Right atrium auricular region (tissue), 2 donors: Measurements from ENCODE around the gene ACTL8. TPM values are rescaled to one million over a fixed set of nuclear protein-coding genes. Genes with fewer than 3 reads are reported as not detected.

Source experiments
- DNase-seq: peaks from one replicate; pipeline ENCODE4 v3.0.0-alpha.2; 2019; ENCODE audit warnings: low spot score
- H3K27ac ChIP-seq, 2 donors: fragments of 200-600 bp; sonication (generic); 1 replicate in 1 of 2; 2 replicates in 1 of 2; pipeline ENCODE4 v1.5.1; 2016 to 2019
- H3K27me3 ChIP-seq, 2 donors: fragments of 200-600 bp; sonication (generic); one replicate each; pipeline versions ENCODE4 v1.5.1 to v1.6.0; 2017 to 2019
- H3K36me3 ChIP-seq: fragments of 200-600 bp; sonication (generic); one replicate; pipeline ENCODE4 v1.5.1; 2016
- H3K4me1 ChIP-seq, 2 donors: fragments of 200-600 bp; sonication (generic); one replicate each; pipeline versions ENCODE4 v1.5.1 to v1.6.0; 2017 to 2019
- H3K4me3 ChIP-seq, 2 donors: fragments of 200-600 bp; sonication (generic); 1 replicate in 1 of 2; 2 replicates in 1 of 2; pipeline ENCODE4 v1.5.1; 2017 to 2019; ENCODE audit warnings: mild to moderate bottlenecking in 1 of 2, moderate library complexity in 1 of 2
- H3K9me3 ChIP-seq, 2 donors: fragments of 200-600 bp; sonication (generic); one replicate each; pipeline ENCODE4 v1.5.1; 2019
- total RNA-seq, 2 donors: library from RNA; depleted of rRNA; stranded (reverse); fragments of >200 nt; gene quantifications; one replicate each; pipeline ENCODE4 v1.1.0, GENCODE V29; 2016
- TF ChIP-seq, protein P1 (sequence below), 2 donors: fragments of 200-600 bp; sonication (generic); IDR thresholded peaks; one replicate each; pipeline ENCODE4 v1.5.1; 2019; ENCODE audit warnings: antibody characterized with exemption in 2 of 2

The ACTL8 gene
- total RNA-seq, 2 donors from 2014 or later = not detected

DNA sequence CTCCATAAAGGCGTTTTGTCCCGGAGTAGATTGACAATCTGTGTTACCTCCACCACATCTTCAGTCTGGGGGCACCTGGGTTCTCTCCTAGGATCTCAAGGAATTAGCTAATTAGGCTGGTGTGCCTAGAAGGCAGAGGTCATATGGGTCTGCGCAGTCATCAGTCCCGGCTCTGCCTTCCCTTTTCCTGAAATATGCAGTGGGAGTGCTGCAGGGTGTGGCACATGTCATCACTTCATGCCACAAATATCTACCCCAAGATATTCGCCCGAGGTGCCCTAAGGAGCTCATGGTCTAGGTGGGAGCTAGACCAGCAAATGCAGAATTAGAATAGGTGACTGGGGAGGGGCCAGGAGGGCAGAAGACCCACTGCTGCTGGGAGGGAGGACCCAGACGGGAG lies 42.9 kb downstream of the ACTL8 start:
- H3K27ac ChIP-seq = no peak overlapping the region
- no peaks in the 10 kb centered on the region for H3K27me3 ChIP-seq
- DNase-seq = no peak
- no peaks in the 10 kb centered on the region for H3K36me3 ChIP-seq
- H3K9me3 ChIP-seq = no peaks in the 10 kb centered on the region
- H3K4me1 ChIP-seq = no peaks in the 10 kb centered on the region
- no peak overlapping the region for H3K4me3 ChIP-seq
- TF ChIP-seq, protein P1, sequence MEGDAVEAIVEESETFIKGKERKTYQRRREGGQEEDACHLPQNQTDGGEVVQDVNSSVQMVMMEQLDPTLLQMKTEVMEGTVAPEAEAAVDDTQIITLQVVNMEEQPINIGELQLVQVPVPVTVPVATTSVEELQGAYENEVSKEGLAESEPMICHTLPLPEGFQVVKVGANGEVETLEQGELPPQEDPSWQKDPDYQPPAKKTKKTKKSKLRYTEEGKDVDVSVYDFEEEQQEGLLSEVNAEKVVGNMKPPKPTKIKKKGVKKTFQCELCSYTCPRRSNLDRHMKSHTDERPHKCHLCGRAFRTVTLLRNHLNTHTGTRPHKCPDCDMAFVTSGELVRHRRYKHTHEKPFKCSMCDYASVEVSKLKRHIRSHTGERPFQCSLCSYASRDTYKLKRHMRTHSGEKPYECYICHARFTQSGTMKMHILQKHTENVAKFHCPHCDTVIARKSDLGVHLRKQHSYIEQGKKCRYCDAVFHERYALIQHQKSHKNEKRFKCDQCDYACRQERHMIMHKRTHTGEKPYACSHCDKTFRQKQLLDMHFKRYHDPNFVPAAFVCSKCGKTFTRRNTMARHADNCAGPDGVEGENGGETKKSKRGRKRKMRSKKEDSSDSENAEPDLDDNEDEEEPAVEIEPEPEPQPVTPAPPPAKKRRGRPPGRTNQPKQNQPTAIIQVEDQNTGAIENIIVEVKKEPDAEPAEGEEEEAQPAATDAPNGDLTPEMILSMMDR (IDR thresholded peaks at IDR 0.05) = no peak

DNA sequence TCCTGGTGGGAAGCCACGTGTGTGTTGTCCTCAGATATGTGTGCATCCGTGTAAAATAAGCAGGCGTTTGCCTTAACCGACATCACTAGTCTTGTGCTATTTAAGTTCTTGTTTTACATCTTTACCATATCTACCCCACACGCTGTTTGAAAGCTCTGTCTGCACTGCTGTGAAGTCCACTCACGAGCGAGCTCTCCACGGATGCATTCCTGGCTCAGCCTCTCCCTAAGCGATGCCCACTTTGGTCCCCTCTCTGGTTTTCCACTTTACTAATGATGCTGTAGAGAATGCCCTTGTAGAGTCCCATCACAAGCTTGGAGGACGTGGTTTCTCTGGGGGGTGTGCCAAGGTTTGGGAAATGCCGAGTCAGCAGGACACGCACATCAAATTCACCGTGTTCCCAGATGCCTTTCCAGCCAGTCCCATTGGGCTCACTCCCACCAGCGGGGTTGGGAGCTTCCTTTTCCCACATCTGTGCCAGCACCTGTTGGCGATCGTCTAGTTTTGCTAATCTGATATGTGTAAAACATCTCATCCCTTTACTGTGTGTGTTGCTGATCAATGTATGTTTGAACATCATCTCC lies 43.8 kb downstream of the ACTL8 start:
- Histone ChIP-seq H3K36me3 (no peaks in the 10 kb centered on the region), H3K4me3 (no peak overlapping the region), H3K27ac (no peak overlapping the region), H3K9me3 (no peaks in the 10 kb centered on the region), H3K27me3 (no peaks in the 10 kb centered on the region), H3K4me1 (no peaks in the 10 kb centered on the region)
- no peak for DNase-seq
- TF ChIP-seq, protein P1 (IDR thresholded peaks at IDR 0.05) = no peak

DNA sequence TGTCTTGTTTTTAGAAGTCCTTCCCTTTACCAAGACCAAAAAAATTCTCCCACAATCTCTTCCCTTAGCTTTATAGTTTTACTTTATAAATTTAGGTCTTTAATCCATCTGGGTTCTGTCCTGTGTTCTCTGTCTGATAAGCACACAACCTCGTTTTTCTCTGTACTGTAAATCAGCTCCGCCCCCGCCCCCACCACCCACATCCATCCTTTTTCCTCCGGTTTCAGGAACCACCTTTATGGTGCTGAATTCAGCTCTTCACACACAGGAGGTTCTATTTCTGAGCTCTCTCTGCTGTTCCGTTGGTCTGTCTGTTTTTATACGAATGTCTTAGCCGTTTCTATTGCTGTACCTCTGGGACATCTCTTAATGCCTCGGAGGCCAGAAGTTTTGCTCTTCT lies 44.5 kb downstream of the ACTL8 start:
- TF ChIP-seq, protein P1 (IDR thresholded peaks at IDR 0.05) = no peak
- no peak overlapping the region for H3K4me3 ChIP-seq

DNA sequence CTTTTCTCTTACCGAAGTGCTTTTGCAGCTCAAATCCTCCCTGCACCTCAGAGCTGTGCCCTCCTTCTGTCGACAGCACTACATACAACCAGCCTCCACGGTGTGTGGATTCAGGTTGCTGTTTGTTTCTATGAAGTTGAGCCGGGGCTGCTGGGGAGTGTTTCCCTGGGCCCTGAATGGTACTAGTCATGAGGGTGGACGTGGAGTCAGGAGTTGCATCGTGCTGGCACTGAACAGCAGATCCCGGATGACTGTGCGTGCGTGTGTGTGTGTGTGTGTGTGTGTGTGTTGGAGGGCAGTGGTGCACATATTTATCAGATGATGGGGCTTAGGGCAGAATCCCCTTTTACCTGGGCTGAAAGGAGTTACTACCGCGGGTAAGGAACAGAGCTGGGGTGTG lies 47.0 kb downstream of the ACTL8 start:
- Histone ChIP-seq H3K36me3 (no peaks in the 10 kb centered on the region), H3K4me3 (no peak overlapping the region), H3K9me3 (no peaks in the 10 kb centered on the region), H3K4me1 (no peaks in the 10 kb centered on the region), H3K27ac (no peak overlapping the region), H3K27me3 (no peaks in the 10 kb centered on the region)
- DNase-seq = no peak
- TF ChIP-seq, protein P1 (IDR thresholded peaks at IDR 0.05) = no peak

More for the DNA sequence above, 44.5 kb downstream of the ACTL8 start:
- H3K4me1 ChIP-seq = no peaks in the 10 kb centered on the region
- H3K36me3 ChIP-seq = no peaks in the 10 kb centered on the region
- no peaks in the 10 kb centered on the region for H3K27me3 ChIP-seq
- DNase-seq = no peak
- H3K9me3 ChIP-seq = no peaks in the 10 kb centered on the region
- no peak overlapping the region for H3K27ac ChIP-seq

DNA sequence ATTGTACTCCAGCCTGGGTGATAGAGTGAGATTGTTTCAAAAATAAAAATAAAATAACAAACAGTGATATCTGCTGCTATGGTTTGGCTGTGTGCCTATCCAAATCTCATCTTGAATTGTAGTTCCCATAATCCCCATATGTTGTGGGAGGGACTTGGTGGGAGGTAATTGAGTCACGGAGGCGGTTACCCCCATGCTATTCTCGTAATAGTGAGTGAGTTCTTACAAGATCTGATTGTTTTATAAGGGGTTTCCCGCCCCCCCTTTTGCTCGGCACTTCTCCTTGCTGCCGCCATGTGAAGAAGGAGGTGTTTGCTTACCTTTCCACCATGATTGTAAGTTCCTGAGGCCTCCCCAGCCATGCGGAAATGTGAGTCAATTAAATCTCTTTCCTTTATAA lies 47.8 kb downstream of the ACTL8 start:
- no peaks in the 10 kb centered on the region for H3K9me3 ChIP-seq
- no peak overlapping the region for H3K27ac ChIP-seq
- H3K27me3 ChIP-seq = no peaks in the 10 kb centered on the region
- no peaks in the 10 kb centered on the region for H3K4me1 ChIP-seq
- no peak for DNase-seq
- no peaks in the 10 kb centered on the region for H3K36me3 ChIP-seq
- TF ChIP-seq, protein P1 (IDR thresholded peaks at IDR 0.05) = no peak
- H3K4me3 ChIP-seq = no peak overlapping the region
